NCI-H1048 (cell line): ENCODE data around the gene BCAM.
A peak's percentile ranks its signal among the peaks of the same experiment; 100 is the strongest.
"Not testable (repeated sequence)": the region's sequence is repeated elsewhere in the genome, so short reads cannot be mapped to it uniquely, and the experiment has no call there.

Experiments
- DNase-seq: peaks from one replicate; lab custom pipeline; 2025; lab: John Stamatoyannopoulos, UW

Gene BCAM

GRCh38 chr19:44808463-44809371 is at the start of gene BCAM:
Gene BCAM, plus strand, starts transcription at chr19:44809103. Its CDS starts 22 bp downstream, at chr19:44809125.
- DNase-seq: no peak

GRCh38 chr19:44762038-44762437 is 46.9 kb upstream of the BCAM start:
- DNase-seq: no peak

- DNase-seq: no peak
These were observed 43.6 kb upstream of the BCAM start for GRCh38 chr19:44765033-44765948.

- no peak for DNase-seq
These were observed 43.0 kb upstream of the BCAM start for GRCh38 chr19:44765949-44766335.

GRCh38 chr19:44767295-44768180 is 41.4 kb upstream of the BCAM start:
- DNase-seq: no peak

GRCh38 chr19:44770550-44771257 is 38.2 kb upstream of the BCAM start:
- peak; percentile 84 for DNase-seq

- not testable (repeated sequence) for DNase-seq
These were observed 36.8 kb upstream of the BCAM start for GRCh38 chr19:44772144-44772543.

- no peak for DNase-seq
These were observed 35.9 kb upstream of the BCAM start for GRCh38 chr19:44772959-44773358.

GRCh38 chr19:44775676-44776240 is 33.1 kb upstream of the BCAM start:
- no peak for DNase-seq

GRCh38 chr19:44776402-44777096 is 32.4 kb upstream of the BCAM start:
- DNase-seq: no peak

- DNase-seq: peak; percentile 64
These were observed 31.1 kb upstream of the BCAM start, which contains the start of gene CBLC for GRCh38 chr19:44777715-44778347. Gene CBLC, plus strand, starts transcription at chr19:44777890. Its CDS starts 42 bp downstream, at chr19:44777932.

- DNase-seq: no peak
These were observed 29.8 kb upstream of the BCAM start for GRCh38 chr19:44779150-44779549.

GRCh38 chr19:44781694-44782093 is 27.2 kb upstream of the BCAM start:
- DNase-seq: not testable (repeated sequence)

GRCh38 chr19:44782729-44783128 is 26.2 kb upstream of the BCAM start:
- no peak for DNase-seq

- no peak for DNase-seq
These were observed 25.4 kb upstream of the BCAM start for GRCh38 chr19:44783545-44783944.

- no peak for DNase-seq
These were observed 23.6 kb upstream of the BCAM start for GRCh38 chr19:44785271-44785670.

GRCh38 chr19:44785993-44786392 is 22.9 kb upstream of the BCAM start:
- no peak for DNase-seq

- DNase-seq: no peak
These were observed 19.9 kb upstream of the BCAM start for GRCh38 chr19:44788971-44789370.

GRCh38 chr19:44789943-44790483 is 18.9 kb upstream of the BCAM start:
- DNase-seq: no peak
